GM12878 (cell line): ENCODE measurements around the gene ARL15. TPM values are rescaled to one million over a fixed set of nuclear protein-coding genes. Genes with fewer than 3 reads are reported as not detected.
A peak's percentile ranks its signal among the peaks of the same experiment; 100 is the strongest.

Experiments
- ATAC-seq: fragments of 200-7000 bp; cut with Tn5 transposase; 3 replicates; pipeline ENCODE4 v1.9.1; 2020; ENCODE audit warnings: mild to moderate bottlenecking, moderate library complexity
- BruUV-seq: library from RNA; stranded (reverse); fragments of 400-500 nt; replicated peaks from 2 replicates; lab custom pipeline; 2021; lab: Mats Ljungman, UMichigan
- CTCF ChIA-PET: fragments of 300-600 bp; sonication (Branson Sonifier 250); formaldehyde crosslinking; extraction: SDS; loops from one replicate; lab custom pipeline; 2021; ENCODE audit warnings: inconsistent platforms; lab: Yijun Ruan, JAX
- POLR2A ChIA-PET: fragments of 350-600 bp; formaldehyde crosslinking; extraction: SDS; loops from one replicate; lab custom pipeline; 2021; ENCODE audit warnings: inconsistent platforms; lab: Charles Lee
- RAD21 ChIA-PET: fragments of 300-600 bp; sonication (Branson Sonifier 250); formaldehyde crosslinking; loops from one replicate; lab custom pipeline; 2023; ENCODE audit warnings: antibody characterized with exemption; ENCODE audit not compliant: unreplicated experiment; lab: Charles Lee
- SMC1A ChIA-PET: fragments of 300-600 bp; sonication (Branson Sonifier 250); formaldehyde crosslinking; loops from one replicate; lab custom pipeline; 2023; ENCODE audit not compliant: unreplicated experiment, uncharacterized antibody; lab: Charles Lee
- DNase-seq: peaks from one replicate; pipeline ENCODE4 v3.0.0-alpha.2; 2011; ENCODE audit warnings: low read depth, low spot score
- FAIRE-seq: peaks from 3 replicates; lab custom pipeline; 2011; peaks lifted over from hg19 to GRCh38; lab: Jason Lieb, UNC
- H2AFZ ChIP-seq: 2 replicates; pipeline ENCODE4 v1.6.0; 2011; ENCODE audit warnings: low read depth, low read length, control low read depth; ENCODE audit not compliant: control insufficient read depth
- H3K27ac ChIP-seq: 2 replicates; pipeline ENCODE4 v1.5.1; 2011; ENCODE audit warnings: control low read depth; ENCODE audit not compliant: control insufficient read depth, insufficient read depth
- H3K27me3 ChIP-seq, 2 experiments: replicated peaks in 1 of 2; 2 replicates each; pipeline versions ENCODE4 v1.6.0 to v1.6.1; 2011; ENCODE audit warnings: low read length in 1 of 2; ENCODE audit not compliant: control insufficient read depth in 2 of 2, insufficient read depth in 2 of 2
- H3K36me3 ChIP-seq, 2 experiments: 2 replicates each; pipeline ENCODE4 v1.5.1; 2011; ENCODE audit warnings: low read length in 1 of 2; ENCODE audit not compliant: control insufficient read depth in 2 of 2, insufficient read depth in 2 of 2
- H3K4me1 ChIP-seq: 2 replicates; pipeline ENCODE4 v1.6.1; 2011; ENCODE audit warnings: mild to moderate bottlenecking, low read length, moderate library complexity, mixed read lengths; ENCODE audit not compliant: control insufficient read depth, insufficient read depth
- H3K4me2 ChIP-seq: 2 replicates; pipeline ENCODE4 v1.6.0; 2011; ENCODE audit warnings: control low read depth; ENCODE audit not compliant: control insufficient read depth, insufficient read depth
- H3K4me3 ChIP-seq: fragments of 200-600 bp; sonication (generic); 2 replicates; pipeline ENCODE4 v1.5.1; 2016
- H3K79me2 ChIP-seq: 2 replicates; pipeline ENCODE4 v1.6.0; 2011; ENCODE audit warnings: low read length; ENCODE audit not compliant: control insufficient read depth, insufficient read depth
- H3K9ac ChIP-seq: 2 replicates; pipeline ENCODE4 v1.8.0; 2011; ENCODE audit warnings: low read length, control low read depth, mixed read lengths; ENCODE audit not compliant: control insufficient read depth, insufficient read depth
- H3K9me3 ChIP-seq: replicated peaks from 3 replicates; pipeline ENCODE4 v1.5.1; 2011; ENCODE audit warnings: mild to moderate bottlenecking, low read length; ENCODE audit not compliant: control insufficient read depth, insufficient read depth
- H4K20me1 ChIP-seq: 2 replicates; pipeline ENCODE4 v1.6.0; 2011; ENCODE audit not compliant: control insufficient read depth, insufficient read depth
- ATF2 ChIP-seq: IDR thresholded peaks from 2 replicates; pipeline ENCODE4 v1.6.1; 2012; ENCODE audit warnings: low read length, inconsistent platforms
- ATF7 ChIP-seq: fragments of 450-650 bp; IDR thresholded peaks from 2 replicates; pipeline ENCODE4 v1.6.1; 2016; ENCODE audit warnings: low read depth, mild to moderate bottlenecking
- CBX3 ChIP-seq: fragments of 200-600 bp; sonication (generic); IDR thresholded peaks from 2 replicates; pipeline ENCODE4 v1.6.1; 2016; ENCODE audit warnings: low read depth, borderline replicate concordance
- IKZF1 ChIP-seq: fragments of 450-650 bp; conservative IDR thresholded peaks from 2 replicates; pipeline ENCODE4 v1.6.1; 2017; ENCODE audit warnings: antibody characterized with exemption, mild to moderate bottlenecking
- IKZF2 ChIP-seq, 2 experiments: fragments of 450-650 bp; IDR thresholded peaks; 2 replicates each; pipeline ENCODE4 v1.6.1; 2017; ENCODE audit warnings: mild to moderate bottlenecking in 2 of 2, moderate library complexity in 2 of 2
- JUNB ChIP-seq: IDR thresholded peaks from 2 replicates; pipeline ENCODE4 v1.6.1; 2016; ENCODE audit warnings: antibody characterized with exemption, mild to moderate bottlenecking
- MTA3 ChIP-seq: IDR thresholded peaks from 2 replicates; pipeline ENCODE4 v1.6.1; 2012; ENCODE audit warnings: low read length, inconsistent platforms, borderline replicate concordance
- NFIC ChIP-seq: IDR thresholded peaks from 2 replicates; pipeline ENCODE4 v1.6.1; 2012; ENCODE audit warnings: low read depth, mild to moderate bottlenecking, inconsistent platforms, low read length, moderate library complexity
- PKNOX1 ChIP-seq: fragments of 450-650 bp; IDR thresholded peaks from 2 replicates; pipeline ENCODE4 v1.6.1; 2016; ENCODE audit warnings: mild to moderate bottlenecking
- RAD51 ChIP-seq: fragments of 450-650 bp; IDR thresholded peaks from 2 replicates; pipeline ENCODE4 v1.6.1; 2016; ENCODE audit warnings: moderate library complexity, mild to moderate bottlenecking, inconsistent platforms
- RUNX3 ChIP-seq: IDR thresholded peaks from 2 replicates; pipeline ENCODE4 v1.6.1; 2012; ENCODE audit warnings: low read length, inconsistent platforms
- SMAD1 ChIP-seq: fragments of 450-650 bp; IDR thresholded peaks from 2 replicates; pipeline ENCODE4 v1.6.1; 2018; ENCODE audit warnings: mild to moderate bottlenecking, low read depth; ENCODE audit not compliant: partially characterized antibody
- SPI1 ChIP-seq: IDR thresholded peaks from 2 replicates; pipeline ENCODE4 v1.6.1; 2011; ENCODE audit warnings: low read depth, mild to moderate bottlenecking, low read length, moderate library complexity, borderline replicate concordance; ENCODE audit not compliant: insufficient read depth
- WRNIP1 ChIP-seq: IDR thresholded peaks from 2 replicates; pipeline ENCODE4 v1.6.1; 2011; ENCODE audit warnings: low read depth, low read length, improper control_type of control experiment, borderline replicate concordance
- ZNF384 ChIP-seq: IDR thresholded peaks from 2 replicates; pipeline ENCODE4 v1.6.1; 2012; ENCODE audit warnings: low read depth, mild to moderate bottlenecking, low read length, improper control_type of control experiment, borderline replicate concordance
- WGBS: methylation state at CpG from one replicate; pipeline ENCODE4 v1.1.6; 2016; ENCODE audit warnings: low lambda C conversion rate; ENCODE audit not compliant: insufficient replicate concordance, insufficient coverage; ENCODE audit errors: missing lambda C conversion rate; 5-methylcytosine and 5-hydroxymethylcytosine counted together
- in situ Hi-C: fragments of 300-500 bp; cut with MboI; formaldehyde crosslinking; loops from 9 replicates; pipeline ENCODE4 v1.14.3; 2018; ENCODE audit warnings: mixed read lengths
- intact Hi-C: fragments of 100-400 bp; cut with micrococcal nuclease; formaldehyde crosslinking; loops from one replicate; pipeline ENCODE4 v1.14.2; 2022; ENCODE audit not compliant: unreplicated experiment
- polyA plus RNA-seq, 11 experiments: library from polyadenylated mRNA; depleted of rRNA in 4 of 11; unstranded in 6 of 11; stranded (reverse) in 5 of 11; fragments of >200 nt; fragmentation: Nextera tagmentation in 4 of 11; fragmentation: Illumina TruSeq in 1 of 11; extraction: Ambion mirVana in 4 of 11; extraction: Trizol in 1 of 11; gene quantifications; 1 replicate in 1 of 11; 2 replicates in 10 of 11; pipeline versions ENCODE4 v1.2.1 to v1.2.3, GENCODE V29; 2011 to 2016; ENCODE audit warnings: inconsistent platforms in 2 of 11, missing spikeins in 2 of 11, low read depth in 1 of 11
- total RNA-seq, 4 experiments: library from RNA; depleted of rRNA in 3 of 4; stranded (reverse); fragments of >200 nt in 3 of 4; fragmentation: Illumina TruSeq in 1 of 4; extraction: Trizol in 1 of 4; gene quantifications; 2 replicates each; pipeline versions ENCODE4 v1.2.1 to v1.2.3, GENCODE V29; 2013 to 2021
- TF ChIP-seq, protein P1 (sequence below): fragments of 450-650 bp; IDR thresholded peaks from 2 replicates; pipeline ENCODE4 v1.6.1; 2017; ENCODE audit warnings: low read depth, mild to moderate bottlenecking, moderate library complexity

Gene ARL15
- total and polyA plus RNA-seq, 10 of the 15 experiments (the other 5 are each of a cell fraction or from before 2014, with no cell fraction given): 3.6 to 11.0 (median 7.7) TPM

DNA sequence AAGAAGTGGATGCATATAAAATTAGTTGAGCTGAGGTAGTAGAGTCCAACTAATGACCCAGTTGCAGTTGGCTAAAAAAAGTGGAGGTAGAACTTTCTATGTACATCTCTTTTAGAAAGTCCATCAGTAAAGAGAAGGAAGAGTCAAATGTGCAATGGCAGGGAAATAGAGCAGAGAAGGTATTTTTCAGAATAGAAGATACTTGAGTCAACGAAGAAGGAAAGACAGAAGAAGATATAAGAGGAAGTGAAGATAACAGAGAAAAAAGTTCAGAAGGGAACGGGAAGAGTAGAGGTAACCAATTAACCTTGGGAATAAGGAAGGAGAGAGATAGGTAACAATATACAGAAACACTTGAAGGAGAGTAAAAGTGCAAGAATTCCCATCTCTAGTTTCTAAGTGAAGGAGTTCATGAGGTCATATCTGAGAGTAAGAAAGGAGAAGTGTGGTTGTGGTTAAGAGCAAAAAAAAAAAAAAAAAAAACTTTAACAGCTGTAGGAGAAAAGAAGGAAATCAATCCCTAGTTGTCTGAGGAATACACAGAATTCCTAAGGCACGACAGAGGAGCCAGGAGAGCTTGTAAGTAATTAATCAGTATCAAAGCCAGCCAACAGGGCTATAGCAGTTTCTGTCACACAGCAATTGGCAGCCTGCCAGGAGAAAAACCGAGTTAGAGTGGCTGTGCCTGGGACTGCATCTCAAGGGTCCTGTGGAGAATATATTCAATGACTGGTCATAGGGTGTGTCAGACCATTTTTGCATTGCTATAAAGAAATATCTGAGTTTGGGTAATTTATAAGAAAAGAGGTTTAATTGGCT, 61.0 kb downstream of the ARL15 start:
- ChIA-PET RAD21 (interaction anchor here (0.7 to 1.0 kb wide), 2 partner anchors 15 to 61 kb away, joined by 3 read pairs; partner anchors contain the start of gene ARL15), SMC1A (interaction anchor here (0.6 to 4.1 kb wide), 4 partner anchors 15 to 240 kb away, joined by 3 to 23 read pairs (median 4); partner anchors contain the start of gene ARL15), POLR2A (interaction anchor here (0.6 kb wide), 2 partner anchors 15 to 842 kb away, joined by 3 read pairs; no protein-coding TSS in a partner anchor), CTCF (interaction anchor here (0.6 to 2.1 kb wide), 7 partner anchors 15 to 298 kb away, joined by 3 to 7 read pairs (median 4); no protein-coding TSS in a partner anchor)
- FAIRE-seq: peak; percentile 66
- H3K79me2 ChIP-seq: no peaks in the 10 kb centered on the region
- no peaks in the 10 kb centered on the region; the same call in none of the 2 replicates for H3K4me1 ChIP-seq
- ATAC-seq: peak; percentile 85
- peak overlapping the region; percentile 59; the same call in 1 of the 2 replicates for H3K4me2 ChIP-seq
- no peak overlapping the region for H3K9ac ChIP-seq
- in situ Hi-C loops (loop anchor here (5.0 kb wide), 1 partner anchor 163 kb away; no protein-coding TSS in a partner anchor), intact Hi-C loops (loop anchor here (5.0 to 10.0 kb wide), 2 partner anchors 63 to 615 kb away; partner anchors contain the start of gene ARL15)
- H4K20me1 ChIP-seq: no peaks in the 10 kb centered on the region
- 13% methylated on average over 4 of the region's 4 CpGs for whole genome bisulfite sequencing
- no peak overlapping the region for H2AFZ ChIP-seq
- no peaks in the 10 kb centered on the region for H3K9me3 ChIP-seq
- H3K36me3 ChIP-seq: no peaks in the 10 kb centered on the region
- no peak overlapping the region for H3K4me3 ChIP-seq
- H3K27ac ChIP-seq: no peak overlapping the region
- H3K27me3 ChIP-seq: no peaks in the 10 kb centered on the region
- no TSS peak for BruUV-seq
- DNase-seq: no peak
- TF ChIP-seq ZNF384 (peak; percentile 73; the same call in 1 of the 2 replicates), ATF7 (peak; percentile 88), IKZF2 (IDR thresholded peaks at IDR 0.05) (peak; percentile 79 to 84), IKZF1 (peak; percentile 50), NFIC (peak; percentile 74), MTA3 (no peak), RAD51 (no peak), WRNIP1 (no peak), SPI1 (peak; percentile 58; the same call in 1 of the 2 replicates), JUNB (peak; percentile 27; the same call in 1 of the 2 replicates), ATF2 (peak; percentile 65; the same call in 1 of the 2 replicates), RUNX3 (peak; percentile 93), CBX3 (no peak), SMAD1 (peak; percentile 96), PKNOX1 (peak; percentile 44)
- TF ChIP-seq, protein P1, sequence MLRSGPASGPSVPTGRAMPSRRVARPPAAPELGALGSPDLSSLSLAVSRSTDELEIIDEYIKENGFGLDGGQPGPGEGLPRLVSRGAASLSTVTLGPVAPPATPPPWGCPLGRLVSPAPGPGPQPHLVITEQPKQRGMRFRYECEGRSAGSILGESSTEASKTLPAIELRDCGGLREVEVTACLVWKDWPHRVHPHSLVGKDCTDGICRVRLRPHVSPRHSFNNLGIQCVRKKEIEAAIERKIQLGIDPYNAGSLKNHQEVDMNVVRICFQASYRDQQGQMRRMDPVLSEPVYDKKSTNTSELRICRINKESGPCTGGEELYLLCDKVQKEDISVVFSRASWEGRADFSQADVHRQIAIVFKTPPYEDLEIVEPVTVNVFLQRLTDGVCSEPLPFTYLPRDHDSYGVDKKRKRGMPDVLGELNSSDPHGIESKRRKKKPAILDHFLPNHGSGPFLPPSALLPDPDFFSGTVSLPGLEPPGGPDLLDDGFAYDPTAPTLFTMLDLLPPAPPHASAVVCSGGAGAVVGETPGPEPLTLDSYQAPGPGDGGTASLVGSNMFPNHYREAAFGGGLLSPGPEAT: peak; percentile 73
